GM23338 (cell line): ENCODE data around the gene CMTM2. TPM values are rescaled to one million over a fixed set of nuclear protein-coding genes. Genes with fewer than 3 reads are reported as not detected.

ENCODE experiments used
- ATAC-seq: fragments of 200-7000 bp; cut with Tn5 transposase; 3 replicates; pipeline ENCODE4 v1.9.1; 2020
- DNase-seq: peaks from one replicate; pipeline ENCODE4 v3.0.0-alpha.2; 2015; ENCODE audit warnings: low spot score
- H2AFZ ChIP-seq: fragments of 200-600 bp; sonication (generic); 2 replicates; pipeline ENCODE4 v1.8.0; 2016; ENCODE audit warnings: antibody characterized with exemption, mild to moderate bottlenecking, moderate library complexity
- H3F3A ChIP-seq: fragments of 200-600 bp; sonication (generic); replicated peaks from 2 replicates; pipeline ENCODE4 v1.8.0; 2017; ENCODE audit warnings: antibody characterized with exemption, mixed run types, low read depth
- H3K27ac ChIP-seq: fragments of 200-600 bp; sonication (generic); 2 replicates; pipeline ENCODE4 v1.6.1; 2016; ENCODE audit warnings: low read depth
- H3K27me3 ChIP-seq: fragments of 200-600 bp; sonication (generic); 2 replicates; pipeline ENCODE4 v1.8.0; 2016; ENCODE audit warnings: mild to moderate bottlenecking, mixed run types, moderate library complexity; ENCODE audit not compliant: insufficient read depth
- H3K36me3 ChIP-seq: fragments of 200-600 bp; sonication (generic); 2 replicates; pipeline ENCODE4 v1.8.0; 2016; ENCODE audit warnings: mild to moderate bottlenecking; ENCODE audit not compliant: insufficient read depth
- H3K4me1 ChIP-seq: fragments of 200-600 bp; sonication (generic); 2 replicates; pipeline ENCODE4 v1.8.0; 2016; ENCODE audit warnings: mild to moderate bottlenecking, moderate library complexity; ENCODE audit not compliant: insufficient read depth
- H3K4me2 ChIP-seq: fragments of 200-600 bp; sonication (generic); 2 replicates; pipeline ENCODE4 v1.7.1; 2017; ENCODE audit warnings: mixed run types
- H3K4me3 ChIP-seq: fragments of 200-600 bp; sonication (generic); 2 replicates; pipeline ENCODE4 v1.6.1; 2016; ENCODE audit warnings: mixed run types
- H3K79me2 ChIP-seq: fragments of 200-600 bp; sonication (generic); replicated peaks from 2 replicates; pipeline ENCODE4 v1.8.0; 2017; ENCODE audit warnings: mild to moderate bottlenecking; ENCODE audit not compliant: insufficient read depth
- H3K9me2 ChIP-seq: fragments of 200-600 bp; sonication (generic); 2 replicates; pipeline ENCODE4 v1.8.0; 2017; ENCODE audit not compliant: insufficient read depth
- H4K20me1 ChIP-seq: fragments of 200-600 bp; sonication (generic); replicated peaks from 2 replicates; pipeline ENCODE4 v1.8.0; 2017; ENCODE audit warnings: mild to moderate bottlenecking; ENCODE audit not compliant: insufficient read depth
- H3K27ac Mint-ChIP-seq: 2 replicates; pipeline ENCODE4 v1.8.0; 2020; ENCODE audit warnings: inconsistent platforms, mild to moderate bottlenecking, moderate library complexity, mixed read lengths
- H3K27me3 Mint-ChIP-seq: 3 replicates; pipeline ENCODE4 v1.8.0; 2022; ENCODE audit warnings: low read depth, mild to moderate bottlenecking, moderate library complexity, mixed read lengths, inconsistent platforms; ENCODE audit not compliant: insufficient read depth, poor library complexity
- H3K36me3 Mint-ChIP-seq: 3 replicates; pipeline ENCODE4 v1.8.0; 2021; ENCODE audit warnings: low read depth, mild to moderate bottlenecking, inconsistent platforms, moderate library complexity, mixed read lengths
- H3K4me1 Mint-ChIP-seq: 3 replicates; pipeline ENCODE4 v1.8.0; 2020; ENCODE audit warnings: mild to moderate bottlenecking, inconsistent platforms, mixed read lengths
- H3K4me3 Mint-ChIP-seq: 3 replicates; pipeline ENCODE4 v1.8.0; 2021; ENCODE audit warnings: moderate library complexity, mild to moderate bottlenecking, inconsistent platforms, mixed read lengths
- H3K9me3 Mint-ChIP-seq: 3 replicates; pipeline ENCODE4 v1.8.0; 2020; ENCODE audit warnings: moderate library complexity, mild to moderate bottlenecking, inconsistent platforms, mixed read lengths
- JUNB ChIP-seq: IDR thresholded peaks from one replicate; pipeline ENCODE4 v1.6.1; 2016; ENCODE audit warnings: antibody characterized with exemption; ENCODE audit not compliant: unreplicated experiment
- STAT1 ChIP-seq: IDR thresholded peaks from one replicate; pipeline ENCODE4 v1.6.1; 2016; ENCODE audit warnings: antibody characterized with exemption; ENCODE audit not compliant: unreplicated experiment
- ZNF114 ChIP-seq: fragments of 250-450 bp; sonication (Bioruptor Pico); IDR thresholded peaks from 2 replicates; pipeline ENCODE4 v1.5.0; 2020; ENCODE audit warnings: mild to moderate bottlenecking, moderate library complexity
- polyA plus RNA-seq: library from polyadenylated mRNA; unstranded; fragments of >200 nt; fragmentation: Nextera tagmentation; extraction: Ambion mirVana; gene quantifications from 2 replicates; pipeline ENCODE4 v1.2.1, GENCODE V29; 2016
- total RNA-seq: library from RNA; depleted of rRNA; stranded (reverse); fragments of >200 nt; shearing (Covaris generic); gene quantifications from 2 replicates; pipeline ENCODE4 v1.2.3, GENCODE V29; 2014
- TF ChIP-seq, protein P1 (sequence below): fragments of 250-450 bp; sonication (Bioruptor Pico); IDR thresholded peaks from 2 replicates; pipeline ENCODE4 v1.5.0; 2020; ENCODE audit warnings: mild to moderate bottlenecking, moderate library complexity
- TF ChIP-seq, protein P2 (sequence below): IDR thresholded peaks from 2 replicates; pipeline ENCODE4 v1.6.1; 2016; ENCODE audit warnings: antibody characterized with exemption

CMTM2 gene
- total and polyA plus RNA-seq, 2 experiments from 2014 or later = not detected

DNA sequence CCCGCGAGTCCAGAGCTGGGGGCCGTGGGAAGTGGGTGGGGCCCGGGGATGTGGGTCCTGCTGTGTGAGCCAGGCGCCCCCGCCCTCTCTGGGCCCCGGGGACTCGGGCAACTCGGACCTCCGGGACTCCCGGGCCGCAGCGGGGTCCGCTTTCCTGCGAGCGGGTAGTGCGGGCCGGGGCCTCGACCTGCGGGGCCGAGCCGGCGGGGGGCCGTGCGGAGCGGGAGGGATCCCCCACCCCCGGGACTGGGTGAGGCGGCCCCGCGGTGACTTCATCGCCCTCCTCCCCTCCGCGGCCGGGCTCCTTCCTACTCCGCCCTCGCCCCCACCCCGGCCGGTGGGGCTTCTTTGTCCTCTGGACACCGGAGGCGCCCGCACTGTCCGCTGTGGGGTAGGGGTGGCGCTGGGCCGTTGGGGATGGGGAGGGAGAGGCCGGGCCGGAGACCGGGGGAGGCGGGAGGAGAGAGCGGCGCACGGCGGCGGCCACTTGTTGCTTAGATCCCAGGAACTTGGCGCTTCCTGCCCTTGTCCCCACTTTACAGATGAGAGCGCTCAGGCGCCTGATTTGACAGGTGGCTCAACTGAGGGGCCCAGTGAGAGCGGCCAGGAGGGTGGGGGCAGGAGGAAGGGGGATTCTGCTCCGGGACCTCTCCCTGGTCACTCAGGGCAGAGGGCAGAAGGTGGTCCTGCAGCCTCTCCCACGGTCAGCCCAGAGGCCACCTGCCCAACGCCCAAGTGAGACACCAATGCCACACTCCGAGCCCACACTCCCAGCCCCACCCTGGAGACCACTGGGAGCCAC lies 26.1 kb downstream of the CMTM2 start (continued):
- TF ChIP-seq, protein P1, sequence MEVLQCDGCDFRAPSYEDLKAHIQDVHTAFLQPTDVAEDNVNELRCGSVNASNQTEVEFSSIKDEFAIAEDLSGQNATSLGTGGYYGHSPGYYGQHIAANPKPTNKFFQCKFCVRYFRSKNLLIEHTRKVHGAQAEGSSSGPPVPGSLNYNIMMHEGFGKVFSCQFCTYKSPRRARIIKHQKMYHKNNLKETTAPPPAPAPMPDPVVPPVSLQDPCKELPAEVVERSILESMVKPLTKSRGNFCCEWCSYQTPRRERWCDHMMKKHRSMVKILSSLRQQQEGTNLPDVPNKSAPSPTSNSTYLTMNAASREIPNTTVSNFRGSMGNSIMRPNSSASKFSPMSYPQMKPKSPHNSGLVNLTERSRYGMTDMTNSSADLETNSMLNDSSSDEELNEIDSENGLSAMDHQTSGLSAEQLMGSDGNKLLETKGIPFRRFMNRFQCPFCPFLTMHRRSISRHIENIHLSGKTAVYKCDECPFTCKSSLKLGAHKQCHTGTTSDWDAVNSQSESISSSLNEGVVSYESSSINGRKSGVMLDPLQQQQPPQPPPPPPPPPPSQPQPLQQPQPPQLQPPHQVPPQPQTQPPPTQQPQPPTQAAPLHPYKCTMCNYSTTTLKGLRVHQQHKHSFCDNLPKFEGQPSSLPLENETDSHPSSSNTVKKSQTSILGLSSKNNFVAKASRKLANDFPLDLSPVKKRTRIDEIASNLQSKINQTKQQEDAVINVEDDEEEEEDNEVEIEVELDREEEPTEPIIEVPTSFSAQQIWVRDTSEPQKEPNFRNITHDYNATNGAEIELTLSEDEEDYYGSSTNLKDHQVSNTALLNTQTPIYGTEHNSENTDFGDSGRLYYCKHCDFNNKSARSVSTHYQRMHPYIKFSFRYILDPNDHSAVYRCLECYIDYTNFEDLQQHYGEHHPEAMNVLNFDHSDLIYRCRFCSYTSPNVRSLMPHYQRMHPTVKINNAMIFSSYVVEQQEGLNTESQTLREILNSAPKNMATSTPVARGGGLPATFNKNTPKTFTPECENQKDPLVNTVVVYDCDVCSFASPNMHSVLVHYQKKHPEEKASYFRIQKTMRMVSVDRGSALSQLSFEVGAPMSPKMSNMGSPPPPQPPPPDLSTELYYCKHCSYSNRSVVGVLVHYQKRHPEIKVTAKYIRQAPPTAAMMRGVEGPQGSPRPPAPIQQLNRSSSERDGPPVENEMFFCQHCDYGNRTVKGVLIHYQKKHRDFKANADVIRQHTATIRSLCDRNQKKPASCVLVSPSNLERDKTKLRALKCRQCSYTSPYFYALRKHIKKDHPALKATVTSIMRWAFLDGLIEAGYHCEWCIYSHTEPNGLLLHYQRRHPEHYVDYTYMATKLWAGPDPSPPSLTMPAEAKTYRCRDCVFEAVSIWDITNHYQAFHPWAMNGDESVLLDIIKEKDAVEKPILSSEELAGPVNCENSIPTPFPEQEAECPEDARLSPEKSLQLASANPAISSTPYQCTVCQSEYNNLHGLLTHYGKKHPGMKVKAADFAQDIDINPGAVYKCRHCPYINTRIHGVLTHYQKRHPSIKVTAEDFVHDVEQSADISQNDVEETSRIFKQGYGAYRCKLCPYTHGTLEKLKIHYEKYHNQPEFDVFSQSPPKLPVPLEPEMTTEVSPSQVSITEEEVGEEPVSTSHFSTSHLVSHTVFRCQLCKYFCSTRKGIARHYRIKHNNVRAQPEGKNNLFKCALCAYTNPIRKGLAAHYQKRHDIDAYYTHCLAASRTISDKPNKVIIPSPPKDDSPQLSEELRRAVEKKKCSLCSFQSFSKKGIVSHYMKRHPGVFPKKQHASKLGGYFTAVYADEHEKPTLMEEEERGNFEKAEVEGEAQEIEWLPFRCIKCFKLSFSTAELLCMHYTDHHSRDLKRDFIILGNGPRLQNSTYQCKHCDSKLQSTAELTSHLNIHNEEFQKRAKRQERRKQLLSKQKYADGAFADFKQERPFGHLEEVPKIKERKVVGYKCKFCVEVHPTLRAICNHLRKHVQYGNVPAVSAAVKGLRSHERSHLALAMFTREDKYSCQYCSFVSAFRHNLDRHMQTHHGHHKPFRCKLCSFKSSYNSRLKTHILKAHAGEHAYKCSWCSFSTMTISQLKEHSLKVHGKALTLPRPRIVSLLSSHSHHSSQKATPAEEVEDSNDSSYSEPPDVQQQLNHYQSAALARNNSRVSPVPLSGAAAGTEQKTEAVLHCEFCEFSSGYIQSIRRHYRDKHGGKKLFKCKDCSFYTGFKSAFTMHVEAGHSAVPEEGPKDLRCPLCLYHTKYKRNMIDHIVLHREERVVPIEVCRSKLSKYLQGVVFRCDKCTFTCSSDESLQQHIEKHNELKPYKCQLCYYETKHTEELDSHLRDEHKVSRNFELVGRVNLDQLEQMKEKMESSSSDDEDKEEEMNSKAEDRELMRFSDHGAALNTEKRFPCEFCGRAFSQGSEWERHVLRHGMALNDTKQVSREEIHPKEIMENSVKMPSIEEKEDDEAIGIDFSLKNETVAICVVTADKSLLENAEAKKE (CRISPR knock-in tag) = no peak

GRCh38 chr16:66605979-66606751 lies 26.9 kb downstream of the CMTM2 start:
- peaks cover 24% of the 10 kb centered on the region for H3K36me3 Mint-ChIP-seq
- TF ChIP-seq, protein P2, sequence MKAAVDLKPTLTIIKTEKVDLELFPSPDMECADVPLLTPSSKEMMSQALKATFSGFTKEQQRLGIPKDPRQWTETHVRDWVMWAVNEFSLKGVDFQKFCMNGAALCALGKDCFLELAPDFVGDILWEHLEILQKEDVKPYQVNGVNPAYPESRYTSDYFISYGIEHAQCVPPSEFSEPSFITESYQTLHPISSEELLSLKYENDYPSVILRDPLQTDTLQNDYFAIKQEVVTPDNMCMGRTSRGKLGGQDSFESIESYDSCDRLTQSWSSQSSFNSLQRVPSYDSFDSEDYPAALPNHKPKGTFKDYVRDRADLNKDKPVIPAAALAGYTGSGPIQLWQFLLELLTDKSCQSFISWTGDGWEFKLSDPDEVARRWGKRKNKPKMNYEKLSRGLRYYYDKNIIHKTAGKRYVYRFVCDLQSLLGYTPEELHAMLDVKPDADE = no peak
- TF ChIP-seq, protein P1 (CRISPR knock-in tag) = no peak
- TF ChIP-seq JUNB (no peak), STAT1 (no peak), ZNF114 (CRISPR knock-in tag) (no peak)

More at GRCh38 chr16:66605979-66606751, 26.9 kb downstream of the CMTM2 start:
- no peaks in the 10 kb centered on the region; the same call in 1 of the 2 replicates for H3F3A ChIP-seq
- peaks cover 7% of the 10 kb centered on the region for H3K27me3 ChIP-seq
- H3K27me3 Mint-ChIP-seq = peaks cover 17% of the 10 kb centered on the region
- H2AFZ ChIP-seq = no peak overlapping the region
- H3K27ac ChIP-seq = no peak overlapping the region
- H3K9me2 ChIP-seq = no peaks in the 10 kb centered on the region
- peak overlapping the region; percentile 83 for H3K4me3 ChIP-seq
- H3K4me2 ChIP-seq = peak overlapping the region; percentile 79
- no peaks in the 10 kb centered on the region for H3K36me3 ChIP-seq
- H3K9me3 Mint-ChIP-seq = no peaks in the 10 kb centered on the region; the same call in 1 of the 3 replicates
- ATAC-seq (no peak), DNase-seq (no peak)
- no peak overlapping the region for H3K27ac Mint-ChIP-seq
- H4K20me1 ChIP-seq = peaks cover 12% of the 10 kb centered on the region; the same call in 1 of the 2 replicates
- H3K4me1 ChIP-seq = peaks cover 15% of the 10 kb centered on the region
- peak overlapping the region; percentile 67 for H3K4me3 Mint-ChIP-seq
- 0 out of 2 replicates have a peak, but pooled peaks cover 4% of the 10 kb centered on the region for H3K79me2 ChIP-seq
- H3K4me1 Mint-ChIP-seq = peaks cover 36% of the 10 kb centered on the region
